ENCODE results near the gene TMIE. TPM values are rescaled to one million over a fixed set of nuclear protein-coding genes. Genes with fewer than 3 reads are reported as not detected.
A peak's percentile ranks its signal among the peaks of the same experiment; 100 is the strongest.

The TMIE gene
- total and polyA plus RNA-seq, 2 of the 4 experiments (the other 2 are of a cell fraction): 0.12 TPM; not detected in 1

DNA sequence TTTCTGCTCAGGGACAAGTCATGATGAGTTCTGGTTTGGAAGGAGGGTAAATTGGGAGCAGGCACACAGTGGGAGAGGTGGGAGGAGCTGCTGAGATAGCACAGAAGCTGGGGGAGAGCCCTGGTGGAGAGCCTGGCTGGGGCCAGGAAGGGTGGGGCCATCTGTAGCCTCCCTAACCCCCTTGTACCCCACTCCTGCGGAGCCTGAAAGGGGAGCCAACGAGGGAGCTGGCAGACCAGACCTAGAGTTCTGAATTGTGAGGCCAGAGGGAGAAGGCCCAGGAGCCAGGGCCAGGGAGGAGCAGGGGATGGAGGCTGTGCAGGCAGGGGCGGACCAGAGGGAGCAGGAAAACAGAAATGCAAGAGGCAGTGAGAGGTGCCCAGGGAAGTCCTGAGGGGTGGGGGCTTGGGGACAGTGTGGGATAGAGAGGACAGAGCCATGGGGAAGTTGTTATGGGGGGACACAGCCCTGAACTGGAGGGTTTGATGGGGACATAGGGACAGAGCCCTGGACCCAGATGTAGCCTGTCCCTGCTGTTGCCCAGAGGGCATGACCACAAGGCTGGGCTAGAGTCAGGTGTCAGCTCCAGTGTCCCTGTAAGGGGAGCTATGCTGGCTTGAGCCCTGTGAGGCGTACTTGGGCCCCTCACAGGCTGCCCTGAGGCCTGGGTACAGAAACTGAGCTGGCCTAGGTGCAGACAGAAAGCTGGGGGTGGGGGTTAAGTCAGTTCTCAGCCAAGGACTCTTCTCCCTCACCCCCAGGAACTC, 1.2 kb downstream of the TMIE start:
- TF ChIP-seq MAFK (IDR thresholded peaks at IDR 0.05; ENCODE audit: low read depth, low read length) (no peak), POLR2A (IDR thresholded peaks at IDR 0.05; ENCODE audit: low read depth, low read length) (no peak), CHD1 (IDR thresholded peaks at IDR 0.05; ENCODE audit: low read depth, low read length) (no peak), FOS (IDR thresholded peaks at IDR 0.05; ENCODE audit: low read depth, low read length) (no peak), BHLHE40 (IDR thresholded peaks at IDR 0.05; ENCODE audit: low read depth, low read length) (no peak)
- TF ChIP-seq, protein P1, sequence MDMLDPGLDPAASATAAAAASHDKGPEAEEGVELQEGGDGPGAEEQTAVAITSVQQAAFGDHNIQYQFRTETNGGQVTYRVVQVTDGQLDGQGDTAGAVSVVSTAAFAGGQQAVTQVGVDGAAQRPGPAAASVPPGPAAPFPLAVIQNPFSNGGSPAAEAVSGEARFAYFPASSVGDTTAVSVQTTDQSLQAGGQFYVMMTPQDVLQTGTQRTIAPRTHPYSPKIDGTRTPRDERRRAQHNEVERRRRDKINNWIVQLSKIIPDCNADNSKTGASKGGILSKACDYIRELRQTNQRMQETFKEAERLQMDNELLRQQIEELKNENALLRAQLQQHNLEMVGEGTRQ (IDR thresholded peaks at IDR 0.05; ENCODE audit: low read depth, low read length): no peak
- Histone ChIP-seq H4K5ac (ENCODE audit: low read depth, low read length) (no peak overlapping the region), H2AK5ac (ENCODE audit: low read depth, low read length) (no peak overlapping the region), H2BK120ac (ENCODE audit: low read depth, low read length) (no peak overlapping the region), H3K4me3 (ENCODE audit: insufficient read depth, low read depth, low read length) (no peak overlapping the region), H3K36me3 (ENCODE audit: control insufficient read depth, insufficient read depth, low read length) (no peaks in the 10 kb centered on the region), H2AFZ (replicated peaks; ENCODE audit: low read length, poor library complexity) (no peak overlapping the region), H4K20me1 (ENCODE audit: insufficient read depth, low read length) (peaks cover 3% of the 10 kb centered on the region; the same call in 1 of the 2 replicates), H4K91ac (ENCODE audit: insufficient read depth, low read depth, low read length) (no peak overlapping the region), H3K27me3 (ENCODE audit: control insufficient read depth, insufficient read depth, low read length) (peaks cover 31% of the 10 kb centered on the region), H2BK15ac (ENCODE audit: low read depth, low read length) (no peak overlapping the region), H3K79me1 (ENCODE audit: low read depth in 1 of 2, low read length in 2 of 2) (no peaks in the 10 kb centered on the region), H3K9me1 (ENCODE audit: insufficient read depth, low read length) (no peaks in the 10 kb centered on the region; the same call in 1 of the 2 replicates), H3K18ac (ENCODE audit: low read depth, low read length) (no peak overlapping the region), H3K23ac (ENCODE audit: low read depth, low read length) (no peak overlapping the region), H3K56ac (ENCODE audit: extremely low read depth, insufficient read depth, low read length) (no peak overlapping the region), H3K14ac (replicated peaks; ENCODE audit: low read depth, low read length) (no peak overlapping the region), H2BK5ac (ENCODE audit: low read depth, low read length, poor library complexity, severe bottlenecking) (no peak overlapping the region), H3K9me3 (ENCODE audit: control insufficient read depth, insufficient read depth, low read length) (no peaks in the 10 kb centered on the region), H2AK9ac (replicated peaks; ENCODE audit: low read depth, low read length, poor library complexity) (peak overlapping the region; percentile 6), H3K4ac (ENCODE audit: low read depth, low read length) (no peak overlapping the region), H3K4me1 (ENCODE audit: control insufficient read depth, insufficient read depth, low read length) (peaks cover 9% of the 10 kb centered on the region; the same call in 1 of the 2 replicates), H3K27ac (ENCODE audit: insufficient read depth, low read length) (no peak overlapping the region), H3K9ac (ENCODE audit: low read depth, low read length) (no peak overlapping the region), H2BK20ac (ENCODE audit: low read depth, low read length) (no peak overlapping the region), H4K8ac (ENCODE audit: low read depth in 2 of 2, low read length in 2 of 2) (no peak overlapping the region), H3K4me2 (ENCODE audit: low read depth, low read length) (no peak overlapping the region)
- WGBS, 2 experiments (ENCODE audit: extremely low coverage in 2 of 2, insufficient read length in 1 of 2): 100% methylated on average over 1 of the region's 4 CpGs; no CpG with 5 or more reads in 1 of the 2 experiments
- ChIA-PET CTCF (interaction anchor here (0.7 to 1.2 kb wide), 2 partner anchors 207 to 214 kb away, joined by 3 to 4 read pairs; no protein-coding TSS in a partner anchor), POLR2A (ENCODE audit: unreplicated experiment) (no interaction called here)
- dilution Hi-C loops (cut with HindIII; ENCODE audit: low sequenced_read_pairs, unreplicated experiment) (no loop called here), intact Hi-C loops (cut with micrococcal nuclease) (no loop called here), in situ Hi-C loops (cut with MboI; ENCODE audit: low sequenced_read_pairs) (loop anchor here (5.0 to 25.0 kb wide), 2 partner anchors 195 to 660 kb away; no protein-coding TSS in a partner anchor)
- no peak for DNase-seq
- ATAC-seq (ENCODE audit: low read depth): no peak
- no TSS peak for BruUV-seq (replicated peaks)

Measured in IMR-90 (cell line).